ENCODE results near the gene GLB1L2.

GLB1L2 gene

GRCh38 chr11:134391656-134392055 is 59.9 kb downstream of the GLB1L2 start:
- DNase-seq (ENCODE audit: low read depth in 1 of 2, low spot score in 1 of 2), result no peak
- Histone ChIP-seq H3K4me3 (replicated peaks; ENCODE audit: insufficient read depth, low read length) (no peak overlapping the region), H3K27me3 (ENCODE audit: insufficient read depth, poor library complexity, severe bottlenecking) (no peaks in the 10 kb centered on the region), H3K27ac (replicated peaks) (no peak overlapping the region)
- TF ChIP-seq SPI1 (IDR thresholded peaks at IDR 0.05; ENCODE audit: borderline replicate concordance, low read depth) (no peak), CTCF (IDR thresholded peaks at IDR 0.05; ENCODE audit: insufficient read depth, low read length) (no peak), POLR2AphosphoS5 (IDR thresholded peaks at IDR 0.05; ENCODE audit: low read depth) (no peak), REST (IDR thresholded peaks at IDR 0.05; ENCODE audit: insufficient replicate concordance, low read depth) (no peak), GABPA (IDR thresholded peaks at IDR 0.05; ENCODE audit: low read depth) (no peak)

GRCh38 chr11:134392953-134393615 is 61.3 kb downstream of the GLB1L2 start:
- Histone ChIP-seq H3K27me3 (ENCODE audit: insufficient read depth, poor library complexity, severe bottlenecking) (no peaks in the 10 kb centered on the region), H3K4me3 (replicated peaks; ENCODE audit: insufficient read depth, low read length) (no peak overlapping the region), H3K27ac (replicated peaks) (no peak overlapping the region)
- no peak for DNase-seq (ENCODE audit: low read depth in 1 of 2, low spot score in 1 of 2)
- TF ChIP-seq SPI1 (IDR thresholded peaks at IDR 0.05; ENCODE audit: borderline replicate concordance, low read depth), result no peak
- no peak for TF ChIP-seq GABPA (IDR thresholded peaks at IDR 0.05; ENCODE audit: low read depth)
- no peak for TF ChIP-seq CTCF (IDR thresholded peaks at IDR 0.05; ENCODE audit: insufficient read depth, low read length)
- TF ChIP-seq REST (IDR thresholded peaks at IDR 0.05; ENCODE audit: insufficient replicate concordance, low read depth), result no peak
- TF ChIP-seq POLR2AphosphoS5 (IDR thresholded peaks at IDR 0.05; ENCODE audit: low read depth), result no peak

GRCh38 chr11:134393638-134394037 is 61.9 kb downstream of the GLB1L2 start:
- no peaks in the 10 kb centered on the region for H3K27me3 ChIP-seq (ENCODE audit: insufficient read depth, poor library complexity, severe bottlenecking)
- no peak overlapping the region for H3K27ac ChIP-seq (replicated peaks)
- TF ChIP-seq REST (IDR thresholded peaks at IDR 0.05; ENCODE audit: insufficient replicate concordance, low read depth) (no peak), SPI1 (IDR thresholded peaks at IDR 0.05; ENCODE audit: borderline replicate concordance, low read depth) (no peak), GABPA (IDR thresholded peaks at IDR 0.05; ENCODE audit: low read depth) (no peak), POLR2AphosphoS5 (IDR thresholded peaks at IDR 0.05; ENCODE audit: low read depth) (no peak), CTCF (IDR thresholded peaks at IDR 0.05; ENCODE audit: insufficient read depth, low read length) (no peak)
- no peak for DNase-seq (ENCODE audit: low read depth in 1 of 2, low spot score in 1 of 2)
- H3K4me3 ChIP-seq (replicated peaks; ENCODE audit: insufficient read depth, low read length), result no peak overlapping the region
